NCI-H2171 treated with DMSO at 0.1 percent for 48 hours (cell line): ENCODE results near the gene ABL1.

Experiments used
- DNase-seq: peaks from one replicate; lab custom pipeline; 2025; lab: John Stamatoyannopoulos, UW

The ABL1 gene

DNA sequence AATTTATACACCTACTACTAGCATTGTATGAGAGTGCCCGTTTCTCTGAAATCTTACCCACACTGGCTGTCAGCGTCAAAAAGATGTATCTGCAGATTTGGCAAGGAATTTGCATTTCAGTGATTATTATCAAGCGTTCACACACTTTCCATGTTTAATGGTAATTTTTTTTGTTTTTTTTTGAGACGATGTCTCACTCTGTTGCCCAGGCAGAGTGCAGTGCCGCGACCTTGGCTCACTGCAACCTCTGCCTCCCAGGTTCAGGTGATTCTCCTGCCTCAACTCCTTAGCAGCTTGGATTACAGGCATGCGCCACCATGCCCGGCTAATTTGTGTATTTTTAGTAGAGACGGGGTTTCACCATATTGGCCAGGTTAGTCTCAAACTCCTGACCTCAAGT lies 14.3 kb downstream of the ABL1 start:
- DNase-seq = no peak

DNA sequence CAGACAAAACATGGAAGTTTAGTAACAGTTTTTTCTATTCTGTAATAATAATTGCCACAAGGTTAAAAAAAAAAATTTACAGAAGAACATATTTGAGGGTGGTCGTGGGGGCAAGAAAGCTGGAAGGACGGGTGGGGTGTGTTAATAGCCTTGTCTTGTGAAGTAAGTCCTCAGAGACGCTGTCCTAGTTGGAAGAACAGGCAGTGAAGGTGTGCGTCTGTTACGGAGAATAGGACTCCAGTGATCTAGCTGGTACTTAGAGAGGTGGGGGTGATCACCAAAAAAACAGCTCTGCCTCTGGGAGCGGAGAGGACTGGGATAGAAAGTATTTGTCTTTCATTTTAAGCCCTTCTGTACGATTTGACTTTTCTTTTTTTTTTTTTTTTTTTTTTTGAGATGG lies 17.7 kb downstream of the ABL1 start:
- no peak for DNase-seq

DNA sequence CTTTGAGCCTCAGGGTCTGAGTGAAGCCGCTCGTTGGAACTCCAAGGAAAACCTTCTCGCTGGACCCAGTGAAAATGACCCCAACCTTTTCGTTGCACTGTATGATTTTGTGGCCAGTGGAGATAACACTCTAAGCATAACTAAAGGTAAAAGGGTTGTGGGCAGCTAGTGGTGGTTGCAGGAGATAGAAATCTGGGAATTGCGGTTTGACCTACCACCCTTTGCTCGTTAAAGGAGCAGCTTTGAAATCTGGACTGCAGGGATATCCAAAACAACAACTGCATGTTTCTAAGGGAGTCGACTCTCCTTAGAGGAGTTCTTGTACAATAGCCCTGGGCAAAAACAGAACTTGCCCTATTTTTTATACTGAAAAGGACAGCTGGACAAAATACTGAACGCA lies 19.0 kb downstream of the ABL1 start:
- no peak for DNase-seq

DNA sequence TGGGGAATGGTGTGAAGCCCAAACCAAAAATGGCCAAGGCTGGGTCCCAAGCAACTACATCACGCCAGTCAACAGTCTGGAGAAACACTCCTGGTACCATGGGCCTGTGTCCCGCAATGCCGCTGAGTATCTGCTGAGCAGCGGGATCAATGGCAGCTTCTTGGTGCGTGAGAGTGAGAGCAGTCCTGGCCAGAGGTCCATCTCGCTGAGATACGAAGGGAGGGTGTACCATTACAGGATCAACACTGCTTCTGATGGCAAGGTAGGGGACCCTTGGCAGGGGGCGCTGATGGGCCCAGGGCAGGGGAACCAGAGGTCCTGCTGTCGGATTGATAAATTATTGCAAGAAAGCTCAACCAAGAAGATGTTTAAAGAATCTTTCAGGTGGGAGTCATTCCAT lies 19.8 kb downstream of the ABL1 start:
- DNase-seq = no peak

DNA sequence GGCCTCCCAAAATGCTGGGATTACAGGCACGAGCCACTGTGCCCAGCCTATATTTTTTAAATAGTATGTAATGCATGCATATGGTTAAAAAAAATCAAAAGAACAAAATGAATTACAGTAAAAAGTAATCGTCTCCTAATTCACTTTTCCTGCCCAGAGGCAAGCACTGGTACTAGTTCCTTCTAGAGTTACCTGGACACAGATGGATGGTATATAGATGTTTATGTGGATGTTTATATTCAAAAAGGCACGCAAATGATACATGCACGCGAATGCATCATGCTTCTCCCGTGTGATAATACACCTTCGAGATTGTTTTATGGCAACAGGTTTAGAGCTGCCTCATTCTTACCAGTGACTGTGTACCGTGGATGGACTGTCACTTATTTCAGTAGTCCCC lies 21.4 kb downstream of the ABL1 start:
- no peak for DNase-seq

DNA sequence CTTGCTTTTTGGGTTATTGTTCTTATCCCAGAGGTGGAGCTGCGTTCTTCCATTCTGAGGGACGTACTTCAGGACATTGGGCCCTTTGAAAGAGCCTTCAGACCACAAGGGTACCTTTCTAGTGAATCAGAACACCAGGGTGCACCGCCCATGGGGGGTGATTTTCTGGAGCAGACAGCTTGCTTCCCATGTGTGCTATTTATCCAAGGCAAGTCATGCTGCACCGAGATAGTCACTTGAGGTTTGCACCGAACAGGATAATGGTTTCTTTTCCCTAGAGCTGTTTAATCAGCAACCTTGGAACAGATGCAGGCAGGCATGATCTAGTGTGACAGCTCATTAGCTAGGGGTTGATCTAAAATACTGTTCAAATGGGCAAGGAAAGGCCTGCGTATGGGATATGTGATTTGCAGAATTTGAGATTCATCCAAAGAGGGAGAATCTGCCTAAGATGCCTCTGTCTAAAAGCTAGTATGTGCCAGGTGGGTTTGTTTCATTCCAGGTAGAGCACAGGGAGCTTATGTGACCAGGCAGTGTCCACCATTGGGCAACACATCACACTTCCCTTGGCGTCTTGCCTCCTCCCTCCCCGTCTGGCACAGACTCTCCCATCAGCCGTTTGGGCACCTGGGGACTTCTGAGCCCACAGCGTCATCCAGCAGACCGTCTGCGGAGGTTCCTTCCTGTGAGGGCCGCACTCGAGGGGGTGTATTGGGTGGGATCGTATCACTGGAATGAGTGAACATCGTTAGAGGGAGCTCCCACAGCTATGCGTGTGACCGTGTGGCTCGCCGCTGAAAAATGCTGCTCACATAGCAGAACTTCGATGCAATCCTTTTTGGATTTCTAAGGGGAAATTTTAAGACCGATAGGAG lies 23.0 kb downstream of the ABL1 start:
- peak; percentile 83 for DNase-seq

DNA sequence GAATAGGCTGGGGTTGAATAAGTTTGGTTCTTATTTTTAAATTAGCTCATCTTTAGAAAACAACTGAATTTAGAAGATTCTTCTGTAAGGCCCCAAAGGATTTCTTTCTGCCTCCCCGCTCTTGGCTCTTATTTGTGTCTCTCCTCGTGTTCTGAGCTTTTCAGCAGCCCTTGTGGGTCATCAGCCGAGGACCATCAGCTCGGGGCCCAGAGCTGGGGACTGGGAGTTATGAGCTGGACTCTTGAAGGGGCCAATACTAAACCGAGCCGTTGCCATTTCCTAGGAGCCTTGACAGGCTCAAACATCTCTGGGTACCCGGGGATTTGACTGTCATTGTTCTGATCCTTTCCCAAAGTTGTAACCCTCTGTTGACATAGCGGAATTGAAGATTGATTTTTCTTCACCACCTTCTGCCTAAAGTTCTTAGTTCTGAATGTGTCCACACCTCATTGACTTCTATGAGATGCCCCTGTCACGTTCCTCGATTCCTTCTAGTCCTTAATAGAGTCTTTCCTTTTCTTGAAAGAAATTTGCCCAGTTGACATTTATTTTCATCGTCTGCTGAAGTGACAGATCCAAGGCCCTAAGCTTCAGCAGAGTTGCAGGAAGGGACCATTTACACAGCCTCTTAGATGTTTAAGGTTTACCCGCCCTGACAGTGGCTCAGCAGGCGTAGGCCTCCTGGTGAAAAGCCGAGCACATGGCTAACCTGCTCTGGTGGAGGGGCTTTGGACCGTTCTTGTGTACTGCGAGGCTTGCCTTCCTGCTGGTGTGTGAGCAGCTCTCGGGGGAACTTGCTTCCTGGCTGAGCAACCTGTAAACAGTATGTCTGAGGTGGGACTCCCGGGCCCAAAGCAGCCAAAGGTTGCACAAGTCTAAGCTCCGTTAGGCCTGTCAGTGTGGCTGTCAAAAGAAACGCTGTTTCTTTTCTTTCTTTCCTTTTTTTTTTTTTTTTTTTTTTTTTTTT lies 24.0 kb downstream of the ABL1 start:
- DNase-seq = no peak

DNA sequence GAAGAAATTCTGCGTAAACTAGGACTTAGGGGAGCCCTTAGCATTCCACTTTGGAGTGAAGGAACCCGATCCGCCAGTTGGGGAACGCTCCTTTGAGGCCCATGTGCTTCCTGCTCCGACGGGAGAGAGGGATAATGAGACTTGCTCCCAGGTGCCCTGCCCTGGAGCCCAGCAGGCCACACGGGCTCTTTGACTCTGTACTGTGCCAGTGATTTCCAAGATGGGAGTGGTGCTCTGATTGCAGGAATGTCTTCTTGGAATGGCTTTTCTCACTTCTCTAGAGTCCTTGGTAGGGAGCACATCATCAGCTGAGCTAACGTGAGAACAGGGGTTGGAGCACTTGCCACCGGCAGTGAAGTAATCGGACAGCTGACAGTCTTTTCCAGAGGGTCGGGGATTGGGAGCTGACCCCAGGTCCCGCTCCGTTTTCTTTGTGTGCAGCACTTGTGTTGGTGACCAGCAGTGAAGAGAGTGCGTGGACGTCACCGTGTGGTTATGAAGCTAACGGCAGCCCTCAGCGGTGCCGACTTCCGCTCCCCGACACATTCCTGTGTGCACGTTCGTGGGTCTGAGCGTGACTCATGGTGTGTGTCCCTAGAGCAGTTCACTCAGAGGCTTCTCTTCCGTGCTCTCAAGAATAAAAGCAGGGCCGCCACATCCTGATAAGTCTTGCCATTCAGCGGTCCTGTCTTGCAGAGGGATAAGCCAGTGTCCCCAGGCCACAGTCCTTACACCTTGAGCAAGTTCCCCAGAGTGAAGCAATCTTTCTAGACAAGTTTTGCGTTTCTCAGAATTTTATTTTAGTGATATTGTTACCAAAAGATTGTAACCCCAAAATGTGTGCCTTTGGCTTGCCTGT lies 25.6 kb downstream of the ABL1 start:
- DNase-seq = no peak

DNA sequence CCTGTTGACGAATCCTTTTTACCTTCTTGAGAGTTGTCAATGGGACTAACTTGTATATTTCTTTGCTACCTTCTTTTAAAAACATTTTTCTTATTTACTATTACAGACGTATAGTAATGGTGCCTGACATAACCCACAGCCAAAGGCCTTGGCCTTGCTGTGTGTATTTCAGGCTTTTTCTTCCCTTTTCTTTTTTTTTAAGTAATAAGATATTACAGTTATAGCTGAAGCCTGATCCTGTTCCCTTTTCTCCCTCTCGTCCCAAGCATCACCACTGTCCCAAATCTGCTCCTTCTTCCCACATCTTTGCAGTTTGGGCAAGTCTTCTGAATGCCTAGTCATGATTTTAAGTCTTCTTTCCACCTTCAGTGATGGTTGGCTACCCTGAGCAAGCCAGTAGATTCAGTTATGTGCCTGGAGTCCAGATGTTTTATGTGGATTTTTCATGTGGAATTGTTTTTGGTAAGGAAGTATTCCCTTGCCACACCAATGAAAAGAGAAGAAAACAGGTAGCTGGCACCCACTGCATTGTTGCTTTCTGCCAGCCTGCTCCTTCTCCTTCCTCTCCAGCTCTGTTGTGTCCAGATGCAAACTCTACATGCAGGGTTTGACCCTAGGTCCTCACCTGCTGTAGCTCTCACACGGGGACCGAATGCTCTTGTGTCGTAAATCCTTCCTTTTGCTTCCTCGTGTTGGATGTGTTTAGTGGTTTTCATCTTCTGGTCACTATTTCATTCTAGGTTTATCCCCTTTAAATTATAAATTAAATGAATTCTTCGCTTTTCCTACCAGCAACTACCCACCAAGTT lies 26.5 kb downstream of the ABL1 start:
- no peak for DNase-seq

DNA sequence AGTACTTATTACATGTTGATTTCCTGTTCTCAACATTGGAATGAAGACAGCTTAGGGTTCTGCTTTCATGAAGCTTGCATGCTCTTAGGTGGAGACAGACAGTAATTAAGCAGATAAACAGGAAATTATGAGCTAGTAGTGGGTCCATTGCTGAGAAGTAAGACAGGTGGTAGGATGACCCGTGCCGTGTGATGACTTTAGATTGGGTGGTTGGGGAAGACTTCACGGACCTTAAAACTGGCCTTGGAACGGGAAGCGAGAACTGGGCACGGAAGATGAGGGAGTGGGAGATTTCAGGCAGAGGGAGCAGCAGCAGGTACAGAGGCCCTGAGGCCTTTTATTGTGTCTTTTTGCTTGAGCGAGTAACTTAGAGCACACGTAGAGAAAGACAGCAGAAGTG lies 27.2 kb downstream of the ABL1 start:
- no peak for DNase-seq

DNA sequence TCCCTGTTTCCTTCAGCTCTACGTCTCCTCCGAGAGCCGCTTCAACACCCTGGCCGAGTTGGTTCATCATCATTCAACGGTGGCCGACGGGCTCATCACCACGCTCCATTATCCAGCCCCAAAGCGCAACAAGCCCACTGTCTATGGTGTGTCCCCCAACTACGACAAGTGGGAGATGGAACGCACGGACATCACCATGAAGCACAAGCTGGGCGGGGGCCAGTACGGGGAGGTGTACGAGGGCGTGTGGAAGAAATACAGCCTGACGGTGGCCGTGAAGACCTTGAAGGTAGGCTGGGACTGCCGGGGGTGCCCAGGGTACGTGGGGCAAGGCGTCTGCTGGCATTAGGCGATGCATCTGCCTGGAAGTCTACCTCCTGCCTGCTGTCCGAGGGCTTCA lies 27.7 kb downstream of the ABL1 start:
- DNase-seq = no peak

DNA sequence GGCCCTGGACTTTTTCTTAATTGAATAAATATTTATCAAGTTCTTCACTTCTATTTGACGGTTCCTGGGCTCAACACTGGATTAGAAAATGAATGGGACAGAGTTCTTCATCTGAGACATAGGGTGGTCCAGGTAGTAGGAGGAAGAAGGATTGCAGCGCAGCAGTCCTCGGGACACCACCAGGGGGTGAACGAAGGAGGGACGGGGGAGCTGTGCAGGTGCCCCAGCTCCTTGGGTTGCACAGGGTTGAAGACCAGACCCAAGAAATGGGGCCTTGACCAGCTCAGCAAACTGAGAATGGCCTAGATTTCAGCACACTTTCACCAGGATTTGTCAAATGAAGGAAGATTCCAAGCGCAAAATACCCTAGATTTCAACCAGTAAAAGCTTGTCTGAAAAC lies 29.5 kb downstream of the ABL1 start:
- no peak for DNase-seq

DNA sequence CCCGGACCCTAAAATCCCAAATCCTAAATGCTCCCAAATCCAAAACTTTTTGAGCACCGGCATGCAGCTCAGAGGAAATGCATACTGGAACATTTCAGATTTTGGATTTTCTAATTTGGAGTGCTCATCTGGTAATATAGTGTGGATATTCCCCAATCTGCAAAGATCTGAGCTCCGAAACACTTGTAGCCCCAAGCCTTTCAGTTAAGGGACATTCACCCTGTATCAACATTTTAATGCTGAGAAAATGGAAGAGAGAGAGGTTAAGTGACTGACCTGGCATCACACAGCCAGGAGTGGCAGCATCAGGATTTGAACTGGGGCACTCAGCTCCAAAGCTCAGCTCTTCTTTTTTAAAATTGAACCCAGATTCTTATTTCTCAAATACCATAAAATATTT lies 30.9 kb downstream of the ABL1 start:
- DNase-seq = no peak

DNA sequence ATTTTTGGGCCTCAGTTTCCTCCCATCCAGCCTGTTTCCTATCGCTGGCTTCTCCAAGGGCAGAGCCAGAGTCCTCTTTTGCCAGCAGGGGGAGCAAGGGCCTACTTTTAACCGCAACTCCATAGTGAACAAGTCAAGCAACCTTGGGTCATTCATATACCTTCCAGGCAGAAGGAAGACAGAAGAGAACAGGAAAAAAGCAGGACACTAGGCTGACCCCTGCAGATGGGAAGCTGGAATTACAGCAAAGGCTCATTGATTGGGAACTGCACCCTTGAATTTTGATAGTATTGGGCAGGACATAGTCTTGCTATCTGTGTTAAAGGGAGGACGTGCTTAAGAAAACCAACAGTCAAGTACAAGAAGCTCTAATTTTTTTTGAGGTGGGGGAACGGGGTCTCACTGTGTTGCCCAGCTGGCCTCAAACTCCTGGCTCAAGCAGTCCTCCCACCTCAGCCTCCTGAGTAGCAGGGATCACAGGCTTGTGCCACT lies 31.5 kb downstream of the ABL1 start:
- peak; percentile 71 for DNase-seq

DNA sequence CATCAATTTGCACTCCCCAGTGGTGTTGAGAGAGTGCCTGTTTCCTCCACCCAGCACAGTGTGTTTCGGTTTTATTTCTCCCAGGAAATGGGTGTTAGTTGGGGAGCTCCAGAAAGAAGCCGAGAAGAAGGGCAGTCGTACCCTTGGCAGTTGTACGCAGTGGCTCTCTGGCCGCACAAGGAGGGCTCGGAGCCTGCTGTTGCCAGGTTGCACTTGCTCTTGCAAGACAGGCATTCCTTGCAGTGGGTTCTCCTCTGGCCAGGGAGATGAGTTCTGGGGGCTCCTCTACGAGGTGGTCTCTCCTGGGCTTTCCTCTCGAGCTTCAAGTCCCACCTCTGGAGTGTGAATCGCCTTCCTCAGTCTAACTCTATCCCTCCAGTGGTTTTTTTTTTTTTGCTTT lies 32.5 kb downstream of the ABL1 start:
- DNase-seq = no peak

DNA sequence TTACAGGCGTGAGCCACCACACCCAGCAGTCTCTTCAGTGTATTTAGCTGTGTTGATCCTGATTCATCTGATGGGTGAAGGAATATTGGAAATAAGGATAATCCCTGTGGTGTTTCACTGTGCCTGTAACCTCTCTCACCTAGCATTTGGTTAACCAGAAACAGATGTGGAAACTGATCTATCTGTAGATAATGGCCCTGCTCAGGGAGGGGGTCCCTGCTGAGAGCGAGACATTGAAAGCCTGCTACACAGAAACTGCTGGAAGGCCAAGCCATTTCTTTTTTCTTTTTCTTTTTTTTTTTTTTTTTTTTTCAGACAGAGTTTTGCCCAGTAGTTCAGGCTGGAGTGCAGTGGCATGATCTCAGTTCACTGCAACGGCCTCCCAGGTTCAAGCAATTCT lies 33.2 kb downstream of the ABL1 start:
- DNase-seq = peak; percentile 52

DNA sequence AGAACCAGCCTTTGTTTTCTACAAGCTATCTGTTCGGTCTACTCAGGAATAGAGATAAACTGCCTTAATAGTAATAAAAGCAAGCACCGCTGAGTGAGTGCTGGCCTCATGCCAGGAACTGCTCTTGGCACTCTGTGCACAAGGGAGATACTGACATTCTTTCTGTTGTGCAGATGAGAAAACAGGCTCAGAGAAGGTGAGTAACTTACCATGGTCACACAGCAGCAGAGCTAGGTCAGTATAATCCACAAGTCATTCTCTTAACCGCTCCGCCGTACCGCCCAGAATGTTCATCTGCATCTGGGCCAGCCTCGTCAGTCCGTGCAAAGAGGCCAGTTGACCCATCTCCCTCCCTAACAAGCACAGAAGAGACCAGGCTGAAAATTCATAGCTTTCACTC lies 34.2 kb downstream of the ABL1 start:
- DNase-seq = peak; percentile 30

DNA sequence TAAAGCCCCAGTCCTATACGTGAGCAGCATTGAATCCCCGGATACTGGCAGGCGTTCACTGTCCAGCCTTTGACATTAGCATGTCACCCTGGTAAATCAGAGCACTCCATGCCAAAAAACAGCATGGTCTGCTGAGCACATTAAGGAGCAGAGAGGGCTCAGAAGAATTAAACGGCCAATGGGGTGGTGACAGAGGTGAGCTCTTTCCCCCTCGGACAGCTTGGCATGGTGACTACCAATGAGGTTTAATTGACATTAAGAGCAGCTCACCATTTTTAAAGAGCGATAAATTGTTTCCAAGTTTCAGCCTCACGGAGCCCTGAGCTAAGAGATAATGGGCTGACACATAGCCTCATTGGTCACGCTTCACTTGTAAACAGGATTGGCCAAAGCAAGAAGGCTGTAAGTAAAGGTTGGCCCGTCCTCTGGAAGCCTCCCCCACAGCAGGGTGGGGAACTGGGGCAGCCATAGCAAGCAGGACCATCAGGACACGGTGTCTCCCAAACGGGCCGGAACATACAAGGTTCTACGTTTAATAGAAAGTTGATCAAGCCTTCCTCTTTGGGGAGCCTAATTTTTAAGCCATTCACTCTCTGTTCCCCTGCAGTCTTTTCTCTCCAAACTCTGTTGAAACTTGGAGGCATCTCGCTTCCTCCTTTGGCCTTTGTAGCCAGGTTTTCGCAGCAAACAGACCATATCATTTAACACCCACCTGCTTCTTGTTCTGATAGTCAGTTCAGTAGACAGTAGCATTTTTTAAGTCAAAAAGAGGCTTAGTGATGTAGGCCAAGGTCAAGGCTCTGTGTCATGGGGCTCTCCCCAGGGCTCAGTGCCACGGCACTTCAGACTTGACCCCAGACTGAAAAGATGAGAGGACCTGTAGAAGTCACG lies 35.7 kb downstream of the ABL1 start:
- DNase-seq = no peak

DNA sequence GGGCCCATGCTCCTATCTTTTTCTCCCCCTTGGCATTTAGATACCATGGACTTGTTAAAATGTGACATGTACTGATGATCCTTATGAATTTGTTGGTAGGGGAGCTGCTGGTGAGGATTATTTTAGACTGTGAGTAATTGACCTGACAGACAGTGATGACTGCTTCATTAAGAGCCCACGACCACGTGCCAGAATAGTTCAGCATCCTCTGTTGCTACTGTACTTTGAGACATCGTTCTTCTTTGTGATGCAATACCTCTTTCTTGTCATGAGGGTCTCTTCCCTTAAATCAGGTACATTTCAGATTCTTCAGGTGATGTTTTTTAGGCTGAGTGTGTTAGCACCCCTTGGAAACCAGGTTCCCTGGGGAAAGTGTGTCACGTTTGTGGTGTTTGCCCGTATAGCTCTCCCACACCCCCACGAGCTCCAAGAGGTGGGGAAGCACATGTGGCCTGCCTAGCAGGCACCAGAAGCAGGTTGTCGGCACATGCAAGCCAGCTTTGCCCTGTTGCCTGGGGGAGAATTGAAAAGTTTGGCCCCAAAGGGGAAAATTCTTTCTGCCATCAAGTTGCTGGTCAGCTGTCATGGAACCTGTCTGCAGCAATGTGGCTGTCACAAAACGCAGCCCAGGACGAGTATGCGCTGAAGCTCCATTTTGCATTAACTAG lies 36.5 kb downstream of the ABL1 start:
- DNase-seq = no peak
